IPS-18c (cell line): ENCODE measurements around the gene TK1.
"Not testable (repeated sequence)": the region's sequence is repeated elsewhere in the genome, so short reads cannot be mapped to it uniquely, and the experiment has no call there.

Experiments used
- H3K4me3 ChIP-seq: 2 replicates; pipeline ENCODE4 v1.7.0; 2013; ENCODE audit warnings: low read depth, mild to moderate bottlenecking, low read length, moderate library complexity; ENCODE audit not compliant: insufficient read depth
- H3K9me3 ChIP-seq: one replicate; pipeline ENCODE4 v1.6.1; 2013; ENCODE audit warnings: mild to moderate bottlenecking, low read length, moderate library complexity; ENCODE audit not compliant: control insufficient read depth, insufficient read depth

TK1 gene

GRCh38 chr17:78185981-78186691 lies 716 bp downstream of the TK1 start:
- peaks cover 2% of the 10 kb centered on the region for H3K9me3 ChIP-seq
- H3K4me3 ChIP-seq: peak overlapping the region; percentile 83

DNA sequence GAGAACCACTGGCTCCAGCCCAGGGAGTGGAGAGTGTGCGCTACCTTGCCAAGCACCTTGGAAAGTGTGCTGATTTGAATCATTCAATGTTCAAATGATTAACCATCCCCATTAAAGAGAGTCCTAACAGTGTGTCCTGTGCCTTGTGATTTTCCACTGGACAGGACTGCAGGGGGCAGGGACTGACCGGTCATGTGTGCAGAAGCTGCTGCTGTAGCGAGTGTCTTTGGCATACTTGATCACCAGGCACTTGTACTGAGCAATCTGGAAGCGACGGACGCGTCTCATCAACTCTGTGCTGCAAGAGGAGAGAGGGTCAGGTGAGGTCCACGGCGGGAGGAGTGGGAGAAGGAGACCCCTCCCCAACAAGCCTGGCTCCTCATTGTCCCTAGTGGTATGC lies 2.0 kb downstream of the TK1 start:
- Histone ChIP-seq H3K9me3 (peaks cover 2% of the 10 kb centered on the region), H3K4me3 (no peak overlapping the region)

- Histone ChIP-seq H3K4me3 (no peak overlapping the region), H3K9me3 (peaks cover 2% of the 10 kb centered on the region)
Measured at GRCh38 chr17:78184351-78184750, 2.5 kb downstream of the TK1 start.

DNA sequence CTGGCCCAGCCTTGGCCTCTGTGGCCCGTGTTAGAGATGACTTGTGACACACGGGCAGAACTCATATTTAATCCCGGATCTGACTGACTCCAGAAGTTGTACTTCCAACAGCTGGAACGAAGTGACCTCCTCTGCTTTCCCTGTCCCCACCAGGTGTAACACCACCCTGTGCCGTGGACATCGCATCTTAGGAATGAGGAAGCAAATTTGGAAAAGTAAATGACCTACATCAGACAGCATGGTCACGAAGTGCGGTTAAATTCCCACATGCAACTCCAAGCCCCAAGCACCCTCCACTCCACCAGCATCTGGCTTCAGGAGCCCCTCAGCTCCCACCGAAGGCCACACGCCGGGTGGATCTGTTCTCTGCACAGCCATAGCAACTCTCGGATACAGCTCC lies 2.9 kb downstream of the TK1 start:
- H3K9me3 ChIP-seq: peaks cover 2% of the 10 kb centered on the region
- H3K4me3 ChIP-seq: no peak overlapping the region

- Histone ChIP-seq H3K9me3 (no peaks in the 10 kb centered on the region), H3K4me3 (no peak overlapping the region)
Measured at GRCh38 chr17:78182504-78182903, 4.3 kb downstream of the TK1 start.

DNA sequence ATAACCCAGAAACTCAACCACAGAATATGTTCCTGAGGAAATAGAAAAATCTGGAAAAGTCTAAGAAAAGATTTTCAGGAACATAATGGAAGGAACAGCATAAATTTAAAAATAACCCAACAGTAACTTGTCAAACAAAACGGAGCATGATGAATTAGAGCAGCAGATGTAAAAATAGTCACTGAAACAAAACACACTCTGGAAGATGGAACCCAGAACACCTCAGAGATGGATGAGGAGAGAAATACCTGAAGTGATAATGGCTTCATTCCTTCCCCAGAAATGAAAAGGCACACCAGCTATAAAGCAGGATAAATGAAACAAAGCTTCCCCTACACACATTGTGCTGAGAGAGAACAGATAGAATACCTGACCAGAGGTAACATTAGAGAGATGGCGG lies 6.3 kb downstream of the TK1 start:
- no peak overlapping the region for H3K4me3 ChIP-seq
- no peaks in the 10 kb centered on the region for H3K9me3 ChIP-seq

DNA sequence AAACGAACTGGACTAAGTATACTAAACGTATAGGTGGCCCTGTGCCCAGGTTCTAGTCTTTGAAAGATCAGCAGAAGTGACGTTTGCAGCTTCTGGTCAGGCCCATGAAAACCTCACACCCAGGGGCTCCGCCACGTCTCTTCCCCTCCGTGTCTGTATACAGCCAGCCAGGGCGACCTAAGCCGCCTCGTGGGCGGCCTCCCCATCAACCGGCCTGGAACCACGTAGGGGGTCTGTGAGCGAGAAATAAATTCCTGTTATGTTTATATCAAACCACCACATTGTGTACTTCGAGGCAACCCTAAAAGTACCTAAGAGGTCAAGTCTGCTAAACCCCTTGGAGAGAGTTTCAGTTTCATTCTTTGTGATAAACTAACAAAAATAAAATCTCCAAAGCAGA lies 6.8 kb downstream of the TK1 start:
- H3K9me3 ChIP-seq: no peaks in the 10 kb centered on the region
- H3K4me3 ChIP-seq: no peak overlapping the region

GRCh38 chr17:78179372-78179771 lies 7.5 kb downstream of the TK1 start:
- Histone ChIP-seq H3K4me3 (no peak overlapping the region), H3K9me3 (no peaks in the 10 kb centered on the region)

- H3K4me3 ChIP-seq: no peak overlapping the region
- no peaks in the 10 kb centered on the region for H3K9me3 ChIP-seq
Measured at GRCh38 chr17:78176548-78177025, 10.3 kb downstream of the TK1 start.

GRCh38 chr17:78175643-78175981 lies 11.2 kb downstream of the TK1 start:
- Histone ChIP-seq H3K4me3 (no peak overlapping the region), H3K9me3 (no peaks in the 10 kb centered on the region)

- Histone ChIP-seq H3K4me3 (no peak overlapping the region), H3K9me3 (no peaks in the 10 kb centered on the region)
Measured at GRCh38 chr17:78174870-78175642, 11.8 kb downstream of the TK1 start.

GRCh38 chr17:78174346-78174869 lies 12.4 kb downstream of the TK1 start:
- H3K9me3 ChIP-seq: no peaks in the 10 kb centered on the region
- no peak overlapping the region for H3K4me3 ChIP-seq

DNA sequence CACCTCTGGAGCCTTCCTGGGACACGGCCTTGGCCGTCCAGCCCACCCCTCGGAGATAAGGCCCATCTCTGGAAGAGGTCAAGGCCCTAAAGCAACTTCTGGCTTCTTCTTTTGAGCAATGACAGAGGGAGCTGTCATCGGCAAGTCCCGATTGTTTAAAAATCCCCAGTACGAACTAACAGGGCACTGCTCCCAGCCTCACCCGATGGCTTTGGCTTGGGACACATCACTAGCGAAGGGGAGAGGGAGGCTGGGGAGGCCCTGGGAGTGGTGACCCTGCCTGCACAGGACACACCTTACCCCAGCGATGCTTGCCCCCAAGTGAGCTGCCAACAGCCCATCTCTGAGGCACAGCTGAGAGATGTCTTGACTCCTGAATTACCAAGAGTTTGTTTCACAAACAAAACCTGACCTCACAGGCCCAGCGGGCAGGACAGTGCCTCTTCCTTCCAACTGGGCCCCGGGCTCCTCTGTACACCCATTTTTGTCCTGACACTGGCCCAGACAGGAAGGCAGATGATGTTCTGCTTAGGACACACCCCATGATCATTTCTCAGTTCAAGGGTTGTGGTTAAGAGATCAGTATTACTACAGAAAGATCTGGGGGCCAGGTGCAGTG lies 13.6 kb downstream of the TK1 start:
- H3K4me3 ChIP-seq: no peak overlapping the region; the same call in 1 of the 2 replicates
- no peaks in the 10 kb centered on the region for H3K9me3 ChIP-seq

- no peak overlapping the region; the same call in 1 of the 2 replicates for H3K4me3 ChIP-seq
- no peaks in the 10 kb centered on the region for H3K9me3 ChIP-seq
Measured at GRCh38 chr17:78172249-78173051, 14.4 kb downstream of the TK1 start.

GRCh38 chr17:78171591-78172248 lies 15.1 kb downstream of the TK1 start:
- not testable (repeated sequence) for H3K9me3 ChIP-seq, H3K4me3 ChIP-seq

DNA sequence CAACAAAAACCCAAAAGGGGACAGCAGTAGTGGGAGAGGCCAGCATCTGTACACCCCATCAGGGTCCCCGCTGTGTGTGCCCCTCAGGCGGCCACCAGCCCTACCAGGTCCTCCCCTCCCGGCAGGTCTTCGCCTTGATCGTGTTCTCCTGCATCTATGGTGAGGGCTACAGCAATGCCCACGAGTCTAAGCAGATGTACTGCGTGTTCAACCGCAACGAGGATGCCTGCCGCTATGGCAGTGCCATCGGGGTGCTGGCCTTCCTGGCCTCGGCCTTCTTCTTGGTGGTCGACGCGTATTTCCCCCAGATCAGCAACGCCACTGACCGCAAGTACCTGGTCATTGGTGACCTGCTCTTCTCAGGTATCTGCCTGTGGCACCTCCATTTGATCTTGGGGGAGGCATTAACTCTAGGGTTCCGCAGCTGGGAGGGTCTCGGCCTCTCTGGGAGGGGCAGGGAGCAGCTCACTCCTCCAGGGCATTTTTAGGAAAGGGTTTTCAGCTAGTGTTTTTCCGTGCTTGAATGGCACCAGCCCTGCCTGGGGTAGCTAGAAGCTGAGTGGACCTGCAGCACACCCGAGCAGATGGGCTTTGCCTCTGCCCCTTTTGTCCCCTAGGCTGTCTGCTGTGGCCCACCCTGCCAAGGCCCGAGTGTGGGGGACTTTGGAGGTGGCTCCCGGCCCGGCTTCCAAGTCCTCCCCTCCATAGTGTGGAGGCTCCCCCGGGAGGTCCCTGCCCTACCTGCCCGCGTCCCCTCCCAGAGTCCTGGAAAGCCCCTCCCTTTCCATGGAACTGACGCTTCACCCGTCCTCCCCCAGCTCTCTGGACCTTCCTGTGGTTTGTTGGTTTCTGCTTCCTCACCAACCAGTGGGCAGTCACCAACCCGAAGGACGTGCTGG lies 15.9 kb downstream of the TK1 start:
- Histone ChIP-seq H3K9me3 (no peaks in the 10 kb centered on the region), H3K4me3 (no peak overlapping the region)
